ENCODE measurements around the gene GLDC.
"Not testable (repeated sequence)": the region's sequence is repeated elsewhere in the genome, so short reads cannot be mapped to it uniquely, and the experiment has no call there.

Gene GLDC

DNA sequence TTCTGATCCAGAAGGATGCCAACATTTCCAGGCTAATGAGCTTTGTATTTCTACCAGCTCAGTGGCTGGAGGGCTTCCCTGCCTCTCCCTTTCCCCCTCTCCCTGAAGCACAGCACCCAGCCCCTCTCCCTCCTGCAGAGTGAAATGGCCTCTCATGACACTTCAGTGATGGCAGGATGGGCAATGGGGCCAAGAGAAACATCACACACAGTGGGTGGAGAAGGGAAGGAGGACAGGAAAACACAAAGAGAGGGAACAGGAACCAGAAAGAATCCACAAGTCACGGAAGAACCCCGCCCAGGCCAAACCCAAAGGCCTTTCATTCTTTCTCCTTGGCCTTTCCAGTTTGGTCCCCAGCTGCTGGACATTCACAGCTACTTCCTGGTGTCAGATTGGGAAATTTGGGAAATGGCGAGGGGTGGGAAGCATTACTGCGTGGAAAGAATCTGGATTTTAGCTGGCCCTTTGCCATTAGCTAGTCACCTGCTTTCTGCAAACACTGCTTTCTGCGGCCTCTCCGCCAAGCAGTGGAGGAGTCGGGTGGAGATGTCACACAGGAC is 82.6 kb downstream of the GLDC start:
- DNase-seq: no peak

DNA sequence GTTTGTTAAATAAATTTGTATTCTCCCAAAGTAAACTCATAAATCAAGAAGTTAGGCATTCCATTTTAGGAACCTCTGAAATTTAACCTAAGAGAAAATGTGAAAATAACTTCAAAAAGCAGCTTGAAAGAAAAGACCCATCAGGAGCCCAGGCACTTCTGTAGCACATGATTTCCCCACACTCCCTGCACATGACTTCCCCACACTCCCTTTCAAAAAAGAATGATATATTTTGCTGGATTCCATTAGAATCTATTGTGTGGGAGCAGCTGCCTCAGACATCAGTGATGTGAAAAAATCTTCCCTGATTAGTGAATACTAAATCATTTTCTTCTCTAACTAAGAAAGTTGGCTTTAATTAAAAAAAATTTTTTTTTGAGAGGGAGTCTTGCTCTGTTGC is 83.3 kb downstream of the GLDC start:
- no peak for DNase-seq

DNA sequence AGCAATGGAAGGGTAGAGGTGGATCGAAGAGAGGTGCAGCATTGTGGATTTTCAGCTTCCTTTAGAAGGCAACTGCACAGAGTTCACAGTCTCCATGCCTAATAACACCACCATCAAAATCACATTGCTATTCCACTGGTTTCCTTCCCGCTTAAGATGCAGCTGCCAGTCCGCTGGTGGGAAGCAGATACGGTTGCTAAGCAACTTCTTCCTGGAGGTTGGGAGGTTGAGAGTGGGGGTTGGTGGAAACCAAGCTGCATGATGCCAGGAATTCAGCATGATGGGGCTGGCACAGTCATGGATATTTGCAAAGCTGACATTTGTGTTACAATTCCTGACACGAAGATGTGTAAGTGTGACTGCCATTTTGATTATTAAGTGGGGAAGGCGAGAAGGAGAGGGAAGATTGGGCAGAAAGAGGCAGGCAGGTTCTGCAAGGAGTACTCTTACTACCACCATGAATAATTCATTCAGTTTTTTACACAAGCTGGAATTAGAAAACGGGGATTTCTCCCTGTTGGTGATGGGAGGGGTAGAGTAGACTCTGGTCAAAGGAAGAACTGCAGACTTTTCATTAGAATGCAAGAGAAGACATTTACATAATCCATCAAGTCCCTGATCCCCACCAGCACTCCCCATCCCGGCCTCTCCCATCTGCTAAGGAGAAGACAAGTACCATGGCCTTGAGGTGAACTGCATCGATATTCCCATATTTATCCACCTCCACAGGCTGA is 87.5 kb downstream of the GLDC start:
- no peak for DNase-seq

DNA sequence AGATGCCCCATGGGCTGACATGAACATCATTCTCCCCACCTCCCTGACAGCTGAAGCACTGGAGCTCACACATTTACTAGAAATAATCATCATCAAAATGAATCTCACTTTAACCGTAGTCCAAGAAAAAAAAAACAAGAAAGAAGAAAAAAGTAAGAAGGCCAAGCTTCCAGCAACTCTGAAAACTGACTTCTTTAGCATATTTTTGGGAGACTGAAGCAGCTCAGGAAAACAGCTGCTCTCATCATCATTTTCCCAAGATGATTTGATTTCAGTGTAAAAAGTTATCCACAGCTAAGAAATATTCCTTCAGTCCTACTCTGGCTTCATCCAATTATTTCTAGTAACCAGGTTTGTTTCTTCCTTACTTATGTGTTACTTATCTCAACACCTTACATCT is 91.7 kb downstream of the GLDC start:
- no peak for DNase-seq

DNA sequence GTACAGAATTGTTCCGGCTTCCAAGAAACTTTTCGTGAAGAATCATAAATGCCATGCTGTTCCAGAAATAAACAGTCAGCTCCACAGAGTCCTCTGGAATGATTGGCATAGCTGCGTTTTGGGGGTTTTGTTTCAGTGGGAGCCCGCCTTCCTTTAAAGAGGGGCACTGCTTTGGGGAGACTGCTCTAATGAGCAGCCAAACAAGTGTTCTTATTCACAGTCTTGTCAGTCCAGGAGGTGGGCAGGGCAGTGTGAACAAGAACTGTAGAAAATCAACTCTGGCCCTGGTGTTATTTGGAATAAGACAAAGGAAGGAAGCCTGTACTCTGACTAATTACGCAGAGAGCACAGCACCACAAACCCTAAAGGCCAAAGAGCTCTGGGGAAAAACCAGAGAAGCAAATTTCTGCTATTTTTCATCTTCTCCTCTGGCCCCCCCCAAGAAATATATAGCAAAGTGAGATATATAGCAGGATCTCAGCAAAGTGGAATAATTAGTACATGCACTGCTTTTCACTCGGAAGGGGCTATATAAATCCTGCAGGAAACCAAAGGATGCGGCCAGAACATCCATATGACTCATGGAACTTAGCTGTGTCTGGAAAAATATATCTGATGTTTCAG is 92.9 kb downstream of the GLDC start:
- no peak for DNase-seq

DNA sequence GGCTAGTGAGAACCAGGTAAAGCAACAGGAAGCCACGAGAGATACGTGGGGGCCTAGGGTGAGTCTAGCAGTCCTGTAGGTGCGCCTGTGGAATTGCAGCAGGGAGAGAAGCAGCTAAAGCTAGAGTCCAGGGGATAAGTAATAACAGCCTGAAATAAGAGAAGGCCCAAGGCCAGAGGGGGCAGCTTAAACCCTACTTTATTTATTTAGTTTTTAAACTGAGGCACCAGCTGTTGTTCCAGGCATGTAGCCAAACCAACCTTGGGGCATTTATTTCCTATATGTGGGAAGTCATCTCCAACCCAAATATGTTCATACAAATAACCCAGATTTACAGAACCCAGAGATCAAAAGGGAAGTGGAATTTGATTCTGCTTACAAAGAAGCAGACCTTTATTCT is 93.5 kb downstream of the GLDC start:
- DNase-seq: no peak

DNA sequence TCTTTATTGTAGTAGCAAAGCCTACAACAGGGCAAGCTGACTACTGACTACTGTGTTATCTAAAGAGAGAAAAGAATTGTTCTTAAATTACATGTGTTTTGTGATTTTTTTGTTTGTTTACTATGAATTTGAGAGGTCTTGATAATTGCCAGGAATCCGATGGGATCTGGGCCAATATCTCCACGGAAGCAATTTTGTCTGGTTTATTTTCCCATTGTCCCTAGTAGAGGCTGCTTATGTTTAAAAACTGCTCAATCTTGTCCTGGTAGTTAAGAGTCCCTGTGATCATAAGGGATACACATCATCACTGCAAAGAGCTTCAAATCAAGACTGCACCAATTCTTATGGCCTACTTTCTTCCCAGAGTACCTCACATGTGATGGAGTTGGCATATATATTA is 94.4 kb downstream of the GLDC start:
- DNase-seq: no peak

DNA sequence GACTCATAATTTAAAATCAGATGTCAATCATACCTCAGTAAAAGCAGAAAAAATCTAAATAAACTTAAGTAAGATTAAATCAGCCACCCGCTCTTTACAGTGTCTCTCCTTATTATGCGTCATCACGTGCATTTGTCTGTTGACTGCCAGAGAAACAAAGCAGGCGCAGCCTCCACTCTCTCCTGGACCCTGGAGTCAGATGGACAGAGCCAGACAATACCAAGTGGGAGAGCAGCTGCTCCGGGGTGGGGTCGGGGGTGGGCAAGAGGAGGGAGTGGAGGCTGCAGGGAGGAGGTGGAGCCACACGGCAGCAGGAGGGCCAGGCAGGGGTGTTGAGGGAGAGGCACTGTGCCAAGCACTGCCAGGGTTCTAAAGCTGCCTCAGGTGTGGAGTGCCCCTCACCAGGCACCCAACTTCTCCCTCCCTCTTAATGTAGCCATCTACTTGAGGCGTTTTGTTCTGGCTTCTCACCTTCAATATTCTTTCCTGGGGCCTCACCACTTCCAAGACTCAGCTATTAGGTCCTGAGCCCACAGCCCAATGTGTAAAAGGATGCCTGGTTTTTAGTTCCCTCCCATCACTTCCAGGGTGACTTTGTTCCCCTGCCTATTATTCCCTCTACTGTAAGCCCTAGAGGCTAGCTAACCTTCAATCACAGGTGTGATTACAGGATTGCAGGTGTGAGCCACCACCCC is 96.3 kb downstream of the GLDC start:
- no peak for DNase-seq

DNA sequence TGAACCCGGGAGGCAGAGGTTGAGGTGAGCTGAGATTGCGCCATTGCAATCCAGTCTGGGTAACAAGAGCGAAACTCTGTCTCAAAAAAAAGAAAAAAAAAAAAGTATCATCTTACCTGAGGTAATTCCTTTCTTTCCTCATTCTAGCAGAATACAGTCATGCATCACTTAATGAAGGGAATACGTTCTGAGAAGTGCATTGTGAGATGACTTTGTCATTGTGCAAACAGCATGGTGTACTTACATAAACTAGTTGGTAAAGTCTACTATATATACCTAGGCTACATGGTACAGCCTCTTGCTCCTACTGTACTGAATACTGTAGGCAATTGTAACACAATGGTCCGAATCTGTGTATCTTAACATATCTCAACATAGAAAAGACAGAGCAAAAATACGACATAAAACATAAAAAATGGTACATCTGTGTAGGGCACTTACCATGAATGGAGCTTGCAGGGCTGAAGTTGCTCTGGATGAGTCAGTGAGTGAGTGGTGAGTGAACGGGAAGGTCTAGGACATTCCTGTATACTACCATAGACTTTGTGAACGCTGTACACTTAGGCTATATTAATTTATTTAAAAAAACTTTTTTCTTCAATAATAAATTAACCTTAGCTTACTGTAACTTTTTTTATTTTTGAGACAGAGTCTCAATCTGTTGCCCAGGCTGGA is 100.4 kb downstream of the GLDC start:
- DNase-seq: no peak

DNA sequence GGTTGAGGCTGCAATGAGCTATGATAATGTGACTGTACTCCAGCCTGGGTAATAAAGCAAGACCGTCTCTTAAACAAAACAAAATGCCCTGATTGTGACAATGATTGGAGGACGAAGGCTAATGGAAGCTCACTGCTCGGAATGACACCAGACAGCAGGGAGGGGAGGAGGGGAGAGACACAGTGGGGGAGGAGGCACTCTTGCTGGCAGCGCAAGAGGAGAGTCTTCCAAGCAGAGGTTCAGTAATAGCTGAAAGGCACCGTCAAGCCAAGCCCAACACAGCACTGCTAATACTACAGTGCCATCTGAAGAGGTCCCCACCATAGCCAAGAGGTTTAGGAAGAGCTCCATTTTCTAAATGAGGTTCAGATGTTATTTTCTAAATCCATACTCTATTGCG is 102.3 kb downstream of the GLDC start:
- no peak for DNase-seq

DNA sequence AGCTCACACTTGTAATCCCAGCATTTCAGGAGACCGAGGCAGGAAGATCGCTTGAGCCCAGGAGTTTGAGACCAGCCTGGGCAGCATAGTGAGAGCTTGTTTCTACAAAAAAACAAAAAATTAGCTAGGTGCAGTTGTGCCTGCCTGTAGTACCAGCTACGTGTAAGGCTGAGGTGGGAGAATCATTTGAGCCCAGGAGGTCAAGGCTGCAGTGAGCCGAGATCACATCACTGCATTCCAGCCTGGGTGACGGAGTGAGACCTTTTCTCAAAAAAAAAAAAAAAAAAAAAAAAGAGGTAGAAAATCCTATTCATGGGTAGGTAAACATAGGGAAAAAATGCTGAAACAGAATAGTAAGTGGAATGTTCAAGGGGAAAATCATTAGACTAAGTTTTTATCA is 102.9 kb downstream of the GLDC start:
- not testable (repeated sequence) for DNase-seq

DNA sequence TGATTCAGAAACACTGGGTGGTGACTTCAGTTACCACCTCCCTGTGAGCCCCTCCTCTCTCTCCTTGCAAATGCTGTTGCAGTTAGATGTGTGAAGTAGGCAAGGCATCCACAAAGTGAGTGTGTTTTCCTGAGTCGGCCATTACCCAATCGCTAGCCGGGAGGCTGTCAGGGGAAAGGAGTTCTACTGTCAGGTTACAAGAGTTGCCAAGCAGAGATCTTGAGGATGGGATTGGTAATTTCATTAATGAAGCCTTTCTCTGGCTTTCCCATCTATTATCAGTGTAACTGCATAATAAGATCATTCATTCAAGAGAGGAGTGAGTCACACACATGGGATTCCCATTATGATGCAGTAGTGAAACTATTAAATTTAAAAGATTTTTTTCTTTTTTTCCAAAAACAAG is 106.9 kb downstream of the GLDC start:
- DNase-seq: no peak

DNA sequence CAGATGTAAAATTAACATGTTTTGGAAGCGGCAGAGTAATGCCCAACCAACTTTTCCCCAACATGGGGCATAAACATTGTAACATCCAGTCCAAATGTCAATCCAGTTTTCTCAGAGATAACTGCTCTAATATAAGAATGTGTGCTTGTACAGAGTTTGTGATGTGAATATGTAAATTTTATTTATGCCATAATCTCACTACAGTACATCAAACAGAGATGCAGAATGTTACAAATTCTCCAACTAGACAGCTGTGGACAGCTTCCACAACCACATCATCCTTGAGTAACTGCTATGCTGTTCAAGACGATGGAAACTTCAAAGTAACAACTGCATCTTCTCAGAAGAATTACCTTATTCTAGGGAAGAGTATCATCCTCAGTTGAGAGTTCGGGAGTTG is 109.9 kb downstream of the GLDC start:
- DNase-seq: no peak

DNA sequence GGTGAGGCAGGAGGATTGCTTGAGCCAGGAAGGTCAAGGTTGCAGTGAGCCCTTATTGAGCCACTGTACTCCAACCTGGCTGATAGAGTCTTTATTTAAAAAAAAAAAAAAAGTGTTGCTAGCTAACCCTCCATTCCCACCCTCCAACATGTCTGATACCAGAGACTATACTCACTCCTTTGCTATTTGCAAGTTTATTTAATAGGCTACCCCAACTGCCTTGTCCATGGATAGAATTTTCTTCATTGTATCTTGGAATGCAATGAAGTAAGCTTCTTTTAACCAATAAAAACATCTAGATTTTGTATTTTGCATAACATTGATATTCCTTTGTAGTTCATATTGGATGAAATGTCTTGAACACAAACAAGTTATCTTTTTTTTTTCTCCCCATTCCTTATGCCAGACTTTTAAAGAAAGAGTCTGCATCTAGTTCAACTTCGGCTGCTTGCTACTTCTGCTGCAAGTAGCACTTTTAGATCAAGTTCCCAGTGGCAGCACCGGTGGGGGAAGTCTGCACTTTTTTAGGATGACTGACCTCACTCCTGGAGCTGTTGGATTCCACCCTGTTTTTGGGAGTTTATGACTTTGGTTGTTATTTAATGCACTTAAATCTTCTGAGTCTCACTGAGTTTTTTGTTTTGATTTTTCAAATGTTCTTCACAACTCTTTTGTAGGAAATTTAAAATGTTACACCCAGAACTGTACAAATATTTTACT is 120.0 kb downstream of the GLDC start:
- DNase-seq: no peak

DNA sequence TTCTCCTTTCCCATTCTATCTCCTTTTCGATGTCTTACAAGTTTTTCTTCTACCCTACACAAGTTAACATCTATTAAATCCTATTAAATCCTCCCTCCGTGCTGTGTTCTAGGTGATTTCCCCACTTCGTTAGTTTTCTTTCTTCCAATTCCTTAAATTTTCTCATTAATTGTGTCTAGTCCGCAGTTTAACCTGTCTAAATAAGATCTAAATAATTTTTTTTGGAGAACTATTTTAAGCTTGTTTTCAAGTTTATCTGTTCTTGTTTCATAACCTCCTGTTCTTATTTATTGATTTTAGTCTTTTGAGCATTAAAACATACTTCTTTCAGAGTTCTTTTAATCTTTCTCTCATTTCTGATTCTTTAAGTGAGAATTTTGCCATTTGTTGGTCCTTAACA is 123.3 kb downstream of the GLDC start:
- no peak for DNase-seq

DNA sequence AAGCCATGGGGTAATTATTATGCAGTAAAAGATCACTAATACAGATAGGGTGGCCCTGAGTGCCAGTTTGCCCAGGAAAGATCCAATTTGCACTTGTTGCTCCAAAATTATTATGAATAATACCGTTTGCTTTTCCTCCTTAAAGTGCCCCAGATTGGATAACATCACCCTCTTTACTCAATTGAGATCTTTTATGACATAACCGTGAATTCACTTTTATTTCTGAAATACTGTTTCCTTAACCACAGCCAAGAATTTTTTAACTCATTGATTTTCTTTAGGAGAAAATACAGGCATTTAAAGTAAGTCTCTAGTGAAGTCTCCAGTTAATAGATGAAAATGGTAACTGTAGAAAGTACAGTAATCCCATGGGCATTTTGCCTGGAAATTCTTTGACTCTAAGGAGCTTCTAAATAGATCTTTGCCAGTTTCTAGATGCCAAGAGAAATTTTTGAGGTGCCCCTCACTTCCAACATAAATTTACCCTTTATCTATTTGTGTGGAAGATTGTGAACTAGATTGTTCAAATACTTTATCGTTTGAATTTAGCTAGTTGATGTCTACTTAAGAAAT is 133.4 kb downstream of the GLDC start:
- no peak for DNase-seq

DNA sequence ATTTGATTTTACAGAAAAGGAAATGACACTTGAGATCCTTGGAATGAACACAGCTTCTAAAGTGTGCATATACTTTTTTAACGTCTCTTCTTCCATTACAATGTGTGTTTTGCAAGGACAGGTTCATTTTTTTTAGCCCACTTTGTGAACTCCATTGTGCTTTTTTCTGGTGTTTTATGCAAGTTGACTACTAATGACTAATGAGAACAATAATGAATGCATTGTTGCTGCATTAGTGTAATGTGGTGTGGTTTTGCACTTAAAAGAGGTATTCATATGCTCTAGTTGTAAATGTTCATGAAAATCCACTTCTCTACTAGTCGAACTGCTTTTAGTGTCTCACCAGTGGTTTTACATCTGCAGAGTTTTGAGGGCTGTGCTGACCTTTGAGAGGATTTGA is 139.0 kb downstream of the GLDC start:
- DNase-seq: no peak

DNA sequence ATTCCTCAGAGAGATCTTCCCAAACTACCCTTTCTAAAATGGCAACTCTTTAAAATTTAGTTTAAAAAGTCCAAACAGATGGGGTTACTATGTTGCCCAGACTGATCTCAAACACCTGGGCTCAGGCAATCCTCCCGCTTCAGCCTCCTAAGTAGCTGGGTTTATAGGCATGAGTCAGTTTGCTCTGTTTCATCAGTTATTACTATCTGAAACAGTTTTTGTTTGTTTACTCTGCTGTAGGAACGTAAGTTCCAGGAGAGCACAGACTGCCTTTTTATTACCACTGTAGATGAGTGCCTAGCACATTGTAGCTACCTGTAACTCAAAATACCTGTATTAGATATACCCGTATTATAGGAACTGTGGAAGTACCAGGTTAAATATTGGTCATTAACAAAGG is 143.1 kb downstream of the GLDC start:
- no peak for DNase-seq

DNA sequence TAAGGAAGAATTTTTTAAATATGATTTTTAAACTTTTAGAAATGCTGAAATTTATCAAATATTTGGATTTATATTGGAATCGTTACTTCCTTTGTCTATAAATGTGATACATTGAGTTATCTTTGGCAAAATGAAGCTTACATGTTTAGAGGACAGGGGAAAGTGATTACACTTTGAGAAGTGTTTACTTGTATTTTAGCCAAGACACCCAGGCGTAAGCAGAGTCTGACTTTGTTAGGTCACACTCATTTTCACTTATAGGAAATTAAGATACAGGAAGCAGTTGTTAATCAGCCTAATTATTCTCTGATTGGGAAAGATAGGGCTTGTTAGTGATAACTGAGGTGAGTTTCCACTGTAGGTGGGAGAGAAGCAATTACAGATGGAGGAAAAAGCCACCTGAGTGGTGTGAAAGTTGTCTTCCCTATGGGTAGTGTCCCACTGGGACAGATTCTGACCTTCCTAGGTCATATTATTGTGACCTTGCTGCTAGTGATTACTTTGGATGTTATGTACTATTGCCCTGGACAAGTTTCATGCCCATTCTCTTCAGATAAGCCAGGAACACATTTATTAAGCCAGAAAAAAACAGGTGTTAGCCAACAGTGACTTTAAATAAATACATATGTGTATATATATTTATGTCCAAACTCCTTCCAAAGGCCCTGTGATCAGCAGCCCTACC is 143.9 kb downstream of the GLDC start:
- no peak for DNase-seq

DNA sequence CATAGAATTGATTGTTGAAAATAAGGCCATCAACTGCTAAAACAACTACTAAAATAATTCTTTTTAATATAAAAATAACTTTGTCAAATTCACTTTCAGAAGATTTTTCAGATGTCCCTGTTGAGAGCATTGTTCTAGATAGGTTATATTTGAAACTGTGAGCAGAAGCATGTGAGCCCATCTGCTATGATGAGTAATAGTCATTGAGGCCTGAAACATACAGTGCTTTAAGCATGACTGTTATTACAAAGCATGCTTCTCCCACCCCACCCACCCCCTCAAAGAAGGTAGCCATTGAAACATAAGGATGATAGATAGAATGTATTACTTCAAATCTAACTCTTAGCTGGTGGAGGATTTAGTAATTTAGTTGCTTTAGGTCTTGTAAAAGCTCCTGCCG is 146.5 kb downstream of the GLDC start:
- DNase-seq: no peak

DNA sequence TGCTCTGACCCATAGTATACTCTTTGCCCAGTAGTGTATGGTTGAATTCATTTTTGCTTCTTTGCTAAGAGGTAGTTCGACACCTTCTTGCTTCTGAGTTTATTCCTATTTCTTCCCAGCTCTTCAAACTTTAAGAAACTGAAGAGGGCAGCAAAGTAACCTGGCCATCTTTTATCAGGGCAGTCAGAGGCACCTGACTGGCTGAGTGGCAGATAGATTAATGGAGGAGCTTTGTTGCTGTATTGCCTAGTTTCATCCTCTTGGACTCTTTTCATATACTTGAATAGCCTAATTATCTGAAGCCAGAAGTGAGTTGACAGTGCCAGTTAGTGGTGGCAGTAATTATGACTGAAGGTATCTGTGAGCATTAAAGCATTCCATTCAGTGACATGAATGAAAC is 150.1 kb downstream of the GLDC start:
- no peak for DNase-seq

DNA sequence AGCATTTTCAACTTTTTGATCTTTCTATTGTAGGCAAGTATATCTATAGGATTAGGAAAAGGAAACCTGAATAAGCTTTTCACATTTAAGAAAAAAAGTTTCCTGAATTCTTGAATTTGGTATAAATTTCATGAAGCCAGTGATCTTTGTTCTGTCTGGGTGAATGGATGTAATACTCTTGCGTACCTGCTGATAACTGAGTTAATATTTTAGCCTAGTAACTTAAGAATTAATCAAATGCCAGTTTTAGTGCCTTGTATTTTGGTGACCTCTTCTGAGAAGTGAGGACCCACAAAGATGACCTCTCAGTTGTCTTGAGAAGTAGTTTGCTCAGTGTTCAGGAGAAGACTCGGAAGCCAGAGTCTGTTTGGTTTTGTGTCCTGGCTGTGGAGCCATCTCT is 154.7 kb downstream of the GLDC start:
- no peak for DNase-seq

Measured in stimulated activated naive CD4-positive, alpha-beta T cell treated with Interleukin-2 at 50 U/mL for 16 hours (primary cell).